Karpas-422 (cell line): ENCODE measurements around the gene PPP4R3B. TPM values are rescaled to one million over a fixed set of nuclear protein-coding genes. Genes with fewer than 3 reads are reported as not detected.

ENCODE experiments used
- DNase-seq: peaks from one replicate; pipeline ENCODE4 v3.0.0-alpha.2; 2015
- H2AFZ ChIP-seq: fragments of 200-600 bp; sonication (generic); 2 replicates; pipeline ENCODE4 v1.6.1; 2014; ENCODE audit warnings: antibody characterized with exemption, low read length, mixed read lengths
- H3K27ac ChIP-seq: fragments of 200-600 bp; sonication (generic); 2 replicates; pipeline ENCODE4 v1.5.1; 2014; ENCODE audit warnings: mild to moderate bottlenecking, low read length, moderate library complexity
- H3K27me3 ChIP-seq: fragments of 200-600 bp; sonication (generic); 2 replicates; pipeline ENCODE4 v1.6.1; 2014; ENCODE audit warnings: low read length, mixed read lengths
- H3K36me3 ChIP-seq: fragments of 200-600 bp; sonication (generic); 2 replicates; pipeline ENCODE4 v1.6.1; 2014; ENCODE audit warnings: low read length, mixed read lengths; ENCODE audit not compliant: insufficient read depth
- H3K4me1 ChIP-seq: fragments of 200-600 bp; sonication (generic); 2 replicates; pipeline ENCODE4 v1.6.1; 2014; ENCODE audit warnings: mild to moderate bottlenecking, low read length, mixed read lengths
- H3K4me2 ChIP-seq: fragments of 200-600 bp; sonication (generic); 2 replicates; pipeline ENCODE4 v1.6.1; 2014; ENCODE audit warnings: low read length, low read depth, mild to moderate bottlenecking; ENCODE audit not compliant: poor library complexity, severe bottlenecking
- H3K4me3 ChIP-seq: fragments of 200-600 bp; sonication (generic); 2 replicates; pipeline ENCODE4 v1.5.1; 2014; ENCODE audit warnings: mild to moderate bottlenecking, antibody characterized with exemption, low read length, mixed read lengths
- H3K79me2 ChIP-seq: fragments of 200-600 bp; sonication (generic); 2 replicates; pipeline ENCODE4 v1.6.1; 2014; ENCODE audit warnings: mild to moderate bottlenecking, low read length, mixed read lengths
- H3K9ac ChIP-seq: fragments of 200-600 bp; sonication (generic); 2 replicates; pipeline ENCODE4 v1.6.0; 2014; ENCODE audit warnings: low read length
- H3K9me2 ChIP-seq: fragments of 200-600 bp; sonication (generic), shearing (Covaris generic); replicated peaks from 2 replicates; pipeline ENCODE4 v1.6.0; 2014; ENCODE audit warnings: mild to moderate bottlenecking, low read length, moderate library complexity; ENCODE audit not compliant: insufficient read depth
- H3K9me3 ChIP-seq: fragments of 300-700, 200-600 bp; sonication (generic); 2 replicates; pipeline ENCODE4 v1.6.1; 2014; ENCODE audit warnings: low read length, mixed read lengths
- H4K20me1 ChIP-seq: fragments of 200-600 bp; sonication (generic); 2 replicates; pipeline ENCODE4 v1.6.1; 2014; ENCODE audit warnings: mild to moderate bottlenecking, antibody characterized with exemption, low read length, low read depth; ENCODE audit not compliant: insufficient read depth
- total RNA-seq: library from RNA; depleted of rRNA; stranded (reverse); fragments of >200 nt; shearing (Covaris generic); gene quantifications from 2 replicates; pipeline ENCODE4 v1.2.3, GENCODE V29; 2014; ENCODE audit warnings: low replicate concordance; rRNA removed

Gene PPP4R3B
- 41.6 and 65.7 TPM in 2 replicates for total RNA-seq

- H2AFZ ChIP-seq, result 0 out of 2 replicates have a peak within 1 kb of the TSS, but pooled peaks have one; percentile 6
- peak within 1 kb of the TSS; percentile 82 for H3K27ac ChIP-seq
- peaks cover 33% of the 10 kb centered on the region for H3K36me3 ChIP-seq
- peaks cover 15% of the 10 kb centered on the region; the same call in 1 of the 2 replicates for H4K20me1 ChIP-seq
- H3K4me3 ChIP-seq, result peak within 1 kb of the TSS; percentile 84
- H3K79me2 ChIP-seq, result peaks cover 96% of the 10 kb centered on the region
- DNase-seq, result peak; percentile 99
- no peaks in the 10 kb centered on the region for H3K27me3 ChIP-seq
- peak within 1 kb of the TSS; percentile 99 for H3K9ac ChIP-seq
- no peaks in the 10 kb centered on the region for H3K9me2 ChIP-seq
- H3K9me3 ChIP-seq, result no peaks in the 10 kb centered on the region
- peak within 1 kb of the TSS; percentile 88 for H3K4me2 ChIP-seq
- H3K4me1 ChIP-seq, result peaks cover 26% of the 10 kb centered on the region
Observed at GRCh38 chr2:55617175-55618024, at the start of gene PPP4R3B. TSS of gene PPP4R3B (minus strand) at chr2:55617622. CDS start at chr2:55617285, 337 bp downstream.

- no peaks in the 10 kb centered on the region for H4K20me1 ChIP-seq
- H3K36me3 ChIP-seq, result peaks cover 53% of the 10 kb centered on the region
- H3K9me3 ChIP-seq, result no peaks in the 10 kb centered on the region
- no peak overlapping the region for H3K4me3 ChIP-seq
- no peak overlapping the region for H3K9ac ChIP-seq
- H3K79me2 ChIP-seq, result no peaks in the 10 kb centered on the region
- no peaks in the 10 kb centered on the region for H3K27me3 ChIP-seq
- no peaks in the 10 kb centered on the region for H3K4me1 ChIP-seq
- H2AFZ ChIP-seq, result no peak overlapping the region
- H3K4me2 ChIP-seq, result no peak overlapping the region
- H3K9me2 ChIP-seq, result no peaks in the 10 kb centered on the region
- no peak overlapping the region for H3K27ac ChIP-seq
- no peak for DNase-seq
Observed at GRCh38 chr2:55653255-55653654, 35.8 kb upstream of the PPP4R3B start.

- Histone ChIP-seq H3K9me2 (no peaks in the 10 kb centered on the region), H2AFZ (no peak overlapping the region), H4K20me1 (no peaks in the 10 kb centered on the region), H3K4me1 (no peaks in the 10 kb centered on the region), H3K4me3 (no peak overlapping the region), H3K27ac (no peak overlapping the region), H3K9ac (no peak overlapping the region), H3K79me2 (no peaks in the 10 kb centered on the region), H3K4me2 (no peak overlapping the region), H3K27me3 (no peaks in the 10 kb centered on the region), H3K9me3 (no peaks in the 10 kb centered on the region), H3K36me3 (peaks cover 45% of the 10 kb centered on the region)
- DNase-seq, result no peak
Observed at GRCh38 chr2:55649211-55649610, 31.8 kb upstream of the PPP4R3B start.

- Histone ChIP-seq H3K36me3 (peaks cover 41% of the 10 kb centered on the region), H3K9me2 (no peaks in the 10 kb centered on the region), H3K4me2 (no peak overlapping the region), H3K27ac (no peak overlapping the region), H2AFZ (no peak overlapping the region), H3K4me1 (no peaks in the 10 kb centered on the region), H3K9me3 (no peaks in the 10 kb centered on the region), H3K27me3 (no peaks in the 10 kb centered on the region), H3K4me3 (no peak overlapping the region), H3K79me2 (no peaks in the 10 kb centered on the region), H4K20me1 (no peaks in the 10 kb centered on the region), H3K9ac (no peak overlapping the region)
- no peak for DNase-seq
Observed at GRCh38 chr2:55636831-55637230, 19.4 kb upstream of the PPP4R3B start.

GRCh38 chr2:55628931-55629330 is 11.5 kb upstream of the PPP4R3B start:
- Histone ChIP-seq H3K27ac (no peak overlapping the region), H4K20me1 (no peaks in the 10 kb centered on the region), H3K36me3 (peaks cover 6% of the 10 kb centered on the region; the same call in 1 of the 2 replicates), H3K4me2 (no peak overlapping the region), H3K27me3 (no peaks in the 10 kb centered on the region), H3K4me1 (no peaks in the 10 kb centered on the region), H2AFZ (no peak overlapping the region), H3K79me2 (peaks cover 17% of the 10 kb centered on the region), H3K4me3 (no peak overlapping the region), H3K9ac (no peak overlapping the region), H3K9me3 (no peaks in the 10 kb centered on the region), H3K9me2 (no peaks in the 10 kb centered on the region)
- DNase-seq, result no peak

GRCh38 chr2:55627915-55628314 is 10.5 kb upstream of the PPP4R3B start:
- H3K4me2 ChIP-seq, result no peak overlapping the region
- no peaks in the 10 kb centered on the region for H3K9me2 ChIP-seq
- H3K9ac ChIP-seq, result no peak overlapping the region
- no peaks in the 10 kb centered on the region for H3K9me3 ChIP-seq
- peaks cover 27% of the 10 kb centered on the region for H3K79me2 ChIP-seq
- no peak overlapping the region for H3K4me3 ChIP-seq
- H3K27ac ChIP-seq, result no peak overlapping the region
- no peaks in the 10 kb centered on the region for H3K4me1 ChIP-seq
- peaks cover 3% of the 10 kb centered on the region; the same call in 1 of the 2 replicates for H3K36me3 ChIP-seq
- no peak for DNase-seq
- no peaks in the 10 kb centered on the region for H3K27me3 ChIP-seq
- H2AFZ ChIP-seq, result no peak overlapping the region
- H4K20me1 ChIP-seq, result no peaks in the 10 kb centered on the region

- no peak overlapping the region for H3K27ac ChIP-seq
- H3K9ac ChIP-seq, result no peak overlapping the region
- H4K20me1 ChIP-seq, result peaks cover 15% of the 10 kb centered on the region; the same call in 1 of the 2 replicates
- peaks cover 17% of the 10 kb centered on the region for H3K4me1 ChIP-seq
- H3K4me3 ChIP-seq, result no peak overlapping the region
- no peak overlapping the region for H3K4me2 ChIP-seq
- no peak for DNase-seq
- H3K27me3 ChIP-seq, result no peaks in the 10 kb centered on the region
- no peak overlapping the region for H2AFZ ChIP-seq
- no peaks in the 10 kb centered on the region for H3K9me3 ChIP-seq
- 0 out of 2 replicates have a peak, but pooled peaks cover 4% of the 10 kb centered on the region for H3K36me3 ChIP-seq
- H3K79me2 ChIP-seq, result peaks cover 82% of the 10 kb centered on the region
- no peaks in the 10 kb centered on the region for H3K9me2 ChIP-seq
Observed at GRCh38 chr2:55621802-55622201, 4.4 kb upstream of the PPP4R3B start.

- H3K79me2 ChIP-seq, result peaks cover 87% of the 10 kb centered on the region
- peaks cover 21% of the 10 kb centered on the region for H3K4me1 ChIP-seq
- H4K20me1 ChIP-seq, result peaks cover 15% of the 10 kb centered on the region; the same call in 1 of the 2 replicates
- H3K36me3 ChIP-seq, result peaks cover 7% of the 10 kb centered on the region
- no peak overlapping the region for H2AFZ ChIP-seq
- no peaks in the 10 kb centered on the region for H3K9me2 ChIP-seq
- peak overlapping the region; percentile 88 for H3K4me2 ChIP-seq
- peak overlapping the region; percentile 88; the same call in 1 of the 2 replicates for H3K9ac ChIP-seq
- peak overlapping the region; percentile 83; the same call in 1 of the 2 replicates for H3K4me3 ChIP-seq
- DNase-seq, result peak; percentile 79
- no peaks in the 10 kb centered on the region for H3K9me3 ChIP-seq
- H3K27ac ChIP-seq, result 0 out of 2 replicates have a peak overlapping the region, but pooled peaks have one; percentile 80
- H3K27me3 ChIP-seq, result no peaks in the 10 kb centered on the region
Observed at GRCh38 chr2:55620123-55620779, 2.8 kb upstream of the PPP4R3B start.
